ENCODE measurements around the gene ECM2. TPM values are rescaled to one million over a fixed set of nuclear protein-coding genes. Genes with fewer than 3 reads are reported as not detected.

ECM2 gene
- total RNA-seq, 2 experiments from 2014 or later, result not detected

DNA sequence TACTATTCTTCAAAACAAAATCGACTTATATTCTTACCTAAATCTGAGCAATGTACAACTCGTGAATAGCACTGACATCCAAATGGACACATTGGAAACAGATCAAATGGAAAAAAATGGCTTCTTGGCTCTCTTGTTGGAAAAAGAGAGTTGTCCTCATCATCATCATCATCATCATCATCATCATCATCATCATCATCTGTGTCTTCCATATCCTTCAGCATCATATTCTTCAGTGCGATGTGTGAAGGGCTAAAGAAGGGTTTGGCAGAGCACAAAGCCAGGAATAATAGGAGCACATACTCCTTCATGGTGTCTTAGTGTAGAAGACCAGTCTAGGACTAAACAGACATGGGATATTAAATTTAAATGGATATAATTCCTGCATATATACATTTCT, 61.2 kb downstream of the ECM2 start:
- H3K27ac ChIP-seq (ENCODE audit: low read depth in 1 of 2, low read length in 2 of 2), result no peak overlapping the region
- Mint-ChIP-seq H3K4me1 (ENCODE audit: low read depth) (no peaks in the 10 kb centered on the region), H3K4me3 (no peak overlapping the region), H3K36me3 (ENCODE audit: low read depth) (no peaks in the 10 kb centered on the region), H3K27me3 (no peaks in the 10 kb centered on the region), H3K27ac (no peak overlapping the region), H3K9me3 (no peaks in the 10 kb centered on the region)
- ChIA-PET CTCF (interaction anchor here (1.1 kb wide), 1 partner anchor 10 kb away, joined by 3 read pairs; no protein-coding TSS in a partner anchor), POLR2A (no interaction called here)
- no peaks in the 10 kb centered on the region for H3K9me3 ChIP-seq (ENCODE audit: control insufficient read depth in 1 of 2, insufficient read depth in 1 of 2, low read length in 2 of 2)
- no peak overlapping the region for H3K4me3 ChIP-seq (ENCODE audit: low read length)
- H3K36me3 ChIP-seq (ENCODE audit: insufficient read depth, low read length), result no peaks in the 10 kb centered on the region
- intact Hi-C loops (cut with DNase I, micrococcal nuclease), result no loop called here
- ATAC-seq (ENCODE audit: poor library complexity) (no peak), DNase-seq (no peak)
- no peaks in the 10 kb centered on the region for H3K4me1 ChIP-seq (ENCODE audit: insufficient read depth, low read length)
- H3K27me3 ChIP-seq (ENCODE audit: control insufficient read depth in 1 of 2, insufficient read depth in 2 of 2, low read length in 2 of 2), result no peaks in the 10 kb centered on the region
- TF ChIP-seq, protein P1, sequence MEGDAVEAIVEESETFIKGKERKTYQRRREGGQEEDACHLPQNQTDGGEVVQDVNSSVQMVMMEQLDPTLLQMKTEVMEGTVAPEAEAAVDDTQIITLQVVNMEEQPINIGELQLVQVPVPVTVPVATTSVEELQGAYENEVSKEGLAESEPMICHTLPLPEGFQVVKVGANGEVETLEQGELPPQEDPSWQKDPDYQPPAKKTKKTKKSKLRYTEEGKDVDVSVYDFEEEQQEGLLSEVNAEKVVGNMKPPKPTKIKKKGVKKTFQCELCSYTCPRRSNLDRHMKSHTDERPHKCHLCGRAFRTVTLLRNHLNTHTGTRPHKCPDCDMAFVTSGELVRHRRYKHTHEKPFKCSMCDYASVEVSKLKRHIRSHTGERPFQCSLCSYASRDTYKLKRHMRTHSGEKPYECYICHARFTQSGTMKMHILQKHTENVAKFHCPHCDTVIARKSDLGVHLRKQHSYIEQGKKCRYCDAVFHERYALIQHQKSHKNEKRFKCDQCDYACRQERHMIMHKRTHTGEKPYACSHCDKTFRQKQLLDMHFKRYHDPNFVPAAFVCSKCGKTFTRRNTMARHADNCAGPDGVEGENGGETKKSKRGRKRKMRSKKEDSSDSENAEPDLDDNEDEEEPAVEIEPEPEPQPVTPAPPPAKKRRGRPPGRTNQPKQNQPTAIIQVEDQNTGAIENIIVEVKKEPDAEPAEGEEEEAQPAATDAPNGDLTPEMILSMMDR (IDR thresholded peaks at IDR 0.05), result no peak

GRCh38 chr9:92468206-92468605, 67.6 kb downstream of the ECM2 start:
- H3K27ac ChIP-seq (ENCODE audit: low read depth in 1 of 2, low read length in 2 of 2), result no peak overlapping the region
- Mint-ChIP-seq H3K27me3 (no peaks in the 10 kb centered on the region), H3K9me3 (no peaks in the 10 kb centered on the region), H3K4me3 (no peak overlapping the region), H3K4me1 (ENCODE audit: low read depth) (no peaks in the 10 kb centered on the region), H3K27ac (no peak overlapping the region), H3K36me3 (ENCODE audit: low read depth) (no peaks in the 10 kb centered on the region)
- no peaks in the 10 kb centered on the region for H3K36me3 ChIP-seq (ENCODE audit: insufficient read depth, low read length)
- ChIA-PET POLR2A (no interaction called here), CTCF (no interaction called here)
- no peaks in the 10 kb centered on the region for H3K4me1 ChIP-seq (ENCODE audit: insufficient read depth, low read length)
- H3K9me3 ChIP-seq (ENCODE audit: control insufficient read depth in 1 of 2, insufficient read depth in 1 of 2, low read length in 2 of 2), result no peaks in the 10 kb centered on the region
- ATAC-seq (ENCODE audit: poor library complexity) (no peak), DNase-seq (no peak)
- H3K4me3 ChIP-seq (ENCODE audit: low read length), result no peak overlapping the region
- intact Hi-C loops (cut with DNase I, micrococcal nuclease), result no loop called here
- no peaks in the 10 kb centered on the region for H3K27me3 ChIP-seq (ENCODE audit: control insufficient read depth in 1 of 2, insufficient read depth in 2 of 2, low read length in 2 of 2)
- TF ChIP-seq, protein P1 (IDR thresholded peaks at IDR 0.05), result no peak

GRCh38 chr9:92467511-92467910, 68.3 kb downstream of the ECM2 start:
- Histone ChIP-seq H3K27me3 (ENCODE audit: control insufficient read depth in 1 of 2, insufficient read depth in 2 of 2, low read length in 2 of 2) (no peaks in the 10 kb centered on the region), H3K4me1 (ENCODE audit: insufficient read depth, low read length) (no peaks in the 10 kb centered on the region), H3K36me3 (ENCODE audit: insufficient read depth, low read length) (no peaks in the 10 kb centered on the region), H3K27ac (ENCODE audit: low read depth in 1 of 2, low read length in 2 of 2) (no peak overlapping the region), H3K4me3 (ENCODE audit: low read length) (no peak overlapping the region), H3K9me3 (ENCODE audit: control insufficient read depth in 1 of 2, insufficient read depth in 1 of 2, low read length in 2 of 2) (no peaks in the 10 kb centered on the region)
- Mint-ChIP-seq H3K9me3 (no peaks in the 10 kb centered on the region), H3K27me3 (no peaks in the 10 kb centered on the region), H3K36me3 (ENCODE audit: low read depth) (no peaks in the 10 kb centered on the region), H3K27ac (no peak overlapping the region), H3K4me3 (no peak overlapping the region), H3K4me1 (ENCODE audit: low read depth) (no peaks in the 10 kb centered on the region)
- ChIA-PET POLR2A (no interaction called here), CTCF (no interaction called here)
- intact Hi-C loops (cut with DNase I, micrococcal nuclease), result no loop called here
- DNase-seq (no peak), ATAC-seq (ENCODE audit: poor library complexity) (no peak)
- TF ChIP-seq, protein P1 (IDR thresholded peaks at IDR 0.05), result no peak
